ENCODE data around the gene C12orf57.
A peak's percentile ranks its signal among the peaks of the same experiment; 100 is the strongest.

Gene C12orf57

DNA sequence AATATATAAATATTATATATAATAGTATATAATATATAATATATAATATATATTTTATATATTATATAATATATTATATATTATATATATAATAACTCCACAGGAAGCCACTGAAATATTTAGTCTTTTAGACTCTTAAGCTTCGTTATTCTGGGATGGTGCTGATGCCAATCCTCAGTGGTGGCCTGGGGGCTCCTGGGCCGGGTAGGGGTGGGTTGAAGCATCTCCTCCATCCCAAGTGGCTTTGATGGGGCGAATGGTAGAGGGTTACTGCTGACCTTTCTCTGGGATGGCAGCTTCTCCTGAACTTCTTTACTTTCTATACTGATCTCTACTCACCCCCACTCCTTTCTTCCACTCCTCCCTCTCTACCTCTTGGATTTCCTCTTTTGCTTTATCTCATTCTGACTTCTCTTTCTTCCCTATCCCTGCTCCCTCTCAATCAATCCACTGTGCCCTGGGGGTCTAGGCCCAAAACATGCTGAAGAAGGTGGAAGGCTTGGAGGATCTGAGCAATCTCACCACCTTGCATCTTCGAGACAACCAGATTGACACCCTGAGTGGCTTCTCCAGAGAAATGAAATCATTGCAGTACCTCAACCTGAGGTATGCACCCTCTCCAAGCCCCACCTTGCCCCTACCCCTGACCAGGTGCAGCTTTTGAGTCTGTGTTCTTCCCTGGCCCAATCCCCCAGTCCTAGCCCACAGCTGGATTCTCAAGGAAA lies 34.2 kb upstream of the C12orf57 start:
- DNase-seq (ENCODE audit: low read depth in 1 of 2, low spot score in 1 of 2): no peak
- Histone ChIP-seq H3K4me3 (replicated peaks; ENCODE audit: insufficient read depth, low read length) (no peak overlapping the region), H3K27me3 (ENCODE audit: insufficient read depth, poor library complexity, severe bottlenecking) (peaks cover 9% of the 10 kb centered on the region), H3K27ac (replicated peaks) (no peak overlapping the region)
- no peak for TF ChIP-seq CTCF (IDR thresholded peaks at IDR 0.05; ENCODE audit: insufficient read depth, low read length)
- TF ChIP-seq GABPA (IDR thresholded peaks at IDR 0.05; ENCODE audit: low read depth): no peak

- no peak for DNase-seq (ENCODE audit: low read depth in 1 of 2, low spot score in 1 of 2)
- Histone ChIP-seq H3K27me3 (ENCODE audit: insufficient read depth, poor library complexity, severe bottlenecking) (peaks cover 20% of the 10 kb centered on the region), H3K27ac (replicated peaks) (no peak overlapping the region), H3K4me3 (replicated peaks; ENCODE audit: insufficient read depth, low read length) (no peak overlapping the region)
- no peak for TF ChIP-seq POLR2AphosphoS5 (IDR thresholded peaks at IDR 0.05; ENCODE audit: low read depth)
- TF ChIP-seq SPI1 (IDR thresholded peaks at IDR 0.05; ENCODE audit: borderline replicate concordance, low read depth): no peak
- TF ChIP-seq REST (IDR thresholded peaks at IDR 0.05; ENCODE audit: insufficient replicate concordance, low read depth): no peak
- no peak for TF ChIP-seq CTCF (IDR thresholded peaks at IDR 0.05; ENCODE audit: insufficient read depth, low read length)
- no peak for TF ChIP-seq GABPA (IDR thresholded peaks at IDR 0.05; ENCODE audit: low read depth)
Observed at GRCh38 chr12:6912164-6912935, 31.5 kb upstream of the C12orf57 start.

- peak in 1 of 2 experiments; percentile 36 for DNase-seq (ENCODE audit: low read depth in 1 of 2, low spot score in 1 of 2)
- H3K27ac ChIP-seq (replicated peaks): no peak within 1 kb of the TSS
- TF ChIP-seq REST (IDR thresholded peaks at IDR 0.05; ENCODE audit: insufficient replicate concordance, low read depth) (no peak), POLR2AphosphoS5 (IDR thresholded peaks at IDR 0.05; ENCODE audit: low read depth) (no peak), CTCF (IDR thresholded peaks at IDR 0.05; ENCODE audit: insufficient read depth, low read length) (no peak), GABPA (IDR thresholded peaks at IDR 0.05; ENCODE audit: low read depth) (no peak), SPI1 (IDR thresholded peaks at IDR 0.05; ENCODE audit: borderline replicate concordance, low read depth) (no peak)
- peak within 1 kb of the TSS; percentile 50 for H3K4me3 ChIP-seq (replicated peaks; ENCODE audit: insufficient read depth, low read length)
- peaks cover 20% of the 10 kb centered on the region for H3K27me3 ChIP-seq (ENCODE audit: insufficient read depth, poor library complexity, severe bottlenecking)
Observed at GRCh38 chr12:6914246-6914946, 29.4 kb upstream of the C12orf57 start, which contains the start of gene ENO2. Gene ENO2 (plus strand): TSS chr12:6914580. CDS start chr12:6915833, 1,253 bp downstream.
